OCI-LY1 (cell line): ENCODE measurements around the gene WIZ.

Experiments used
- H2AFZ ChIP-seq: fragments of 200-600 bp; sonication (generic), shearing (Covaris generic); 2 replicates; pipeline ENCODE4 v1.6.0; 2014; ENCODE audit warnings: antibody characterized with exemption, mild to moderate bottlenecking, low read length
- H3F3A ChIP-seq: fragments of 200-600 bp; sonication (generic), shearing (Covaris generic); 2 replicates; pipeline ENCODE4 v1.6.0; 2014; ENCODE audit warnings: mild to moderate bottlenecking, antibody characterized with exemption, low read length, moderate library complexity; ENCODE audit not compliant: insufficient read depth
- H3K27ac ChIP-seq: fragments of 200-600 bp; sonication (generic); 2 replicates; pipeline ENCODE4 v1.5.1; 2014; ENCODE audit warnings: low read length, mixed run types, mild to moderate bottlenecking, low read depth; ENCODE audit not compliant: poor library complexity, severe bottlenecking
- H3K27me3 ChIP-seq: fragments of 200-600 bp; sonication (generic); 2 replicates; pipeline ENCODE4 v1.6.0; 2014; ENCODE audit warnings: antibody characterized with exemption, mild to moderate bottlenecking, low read length, moderate library complexity; ENCODE audit not compliant: insufficient read depth
- H3K36me3 ChIP-seq: fragments of 200-600 bp; sonication (generic); 2 replicates; pipeline ENCODE4 v1.6.1; 2014; ENCODE audit warnings: mild to moderate bottlenecking, antibody characterized with exemption, low read length, moderate library complexity, mixed read lengths; ENCODE audit not compliant: insufficient read depth
- H3K4me1 ChIP-seq: fragments of 200-600 bp; sonication (generic); 2 replicates; pipeline ENCODE4 v1.5.1; 2014; ENCODE audit warnings: mild to moderate bottlenecking, low read length, moderate library complexity; ENCODE audit not compliant: insufficient read depth, severe bottlenecking
- H3K4me2 ChIP-seq: fragments of 200-600 bp; sonication (generic), shearing (Covaris generic); 2 replicates; pipeline ENCODE4 v1.6.1; 2014; ENCODE audit warnings: low read length
- H3K4me3 ChIP-seq: fragments of 200-600 bp; sonication (generic); 2 replicates; pipeline ENCODE4 v1.5.1; 2014; ENCODE audit warnings: low read length, low read depth, mild to moderate bottlenecking, mixed read lengths; ENCODE audit not compliant: poor library complexity, severe bottlenecking
- H3K79me2 ChIP-seq: fragments of 200-600 bp; shearing (Covaris generic); 2 replicates; pipeline ENCODE4 v1.6.1; 2016; ENCODE audit warnings: mixed run types, low read length, mixed read lengths; ENCODE audit not compliant: insufficient read depth
- H3K9ac ChIP-seq: fragments of 200-600 bp; sonication (generic), shearing (Covaris generic); 2 replicates; pipeline ENCODE4 v1.6.1; 2014; ENCODE audit warnings: mild to moderate bottlenecking, low read length, mixed read lengths
- H3K9me2 ChIP-seq: fragments of 200-600 bp; sonication (generic), shearing (Covaris generic); 2 replicates; pipeline ENCODE4 v1.6.1; 2014; ENCODE audit warnings: low read depth, mild to moderate bottlenecking, low read length, mixed read lengths
- H3K9me3 ChIP-seq: fragments of 200-600 bp; shearing (Covaris generic); 2 replicates; pipeline ENCODE4 v1.6.1; 2014; ENCODE audit warnings: low read length, mixed read lengths
- H4K20me1 ChIP-seq: fragments of 200-600 bp; sonication (generic), shearing (Covaris generic); 2 replicates; pipeline ENCODE4 v1.6.0; 2016; ENCODE audit warnings: mild to moderate bottlenecking, low read length; ENCODE audit not compliant: insufficient read depth
- EZH2 ChIP-seq: fragments of 200-600 bp; sonication (generic), shearing (Covaris generic); IDR thresholded peaks from 2 replicates; pipeline ENCODE4 v1.8.0; 2017; ENCODE audit warnings: borderline replicate concordance, mixed run types, mild to moderate bottlenecking, antibody characterized with exemption, low read length, moderate library complexity, mixed read lengths
- TF ChIP-seq, protein P1 (sequence below): fragments of 200-600 bp; sonication (generic), shearing (Covaris generic); IDR thresholded peaks from 2 replicates; pipeline ENCODE4 v1.5.1; 2017; ENCODE audit warnings: mild to moderate bottlenecking, antibody characterized with exemption, low read length, moderate library complexity, mixed read lengths

Gene WIZ

DNA sequence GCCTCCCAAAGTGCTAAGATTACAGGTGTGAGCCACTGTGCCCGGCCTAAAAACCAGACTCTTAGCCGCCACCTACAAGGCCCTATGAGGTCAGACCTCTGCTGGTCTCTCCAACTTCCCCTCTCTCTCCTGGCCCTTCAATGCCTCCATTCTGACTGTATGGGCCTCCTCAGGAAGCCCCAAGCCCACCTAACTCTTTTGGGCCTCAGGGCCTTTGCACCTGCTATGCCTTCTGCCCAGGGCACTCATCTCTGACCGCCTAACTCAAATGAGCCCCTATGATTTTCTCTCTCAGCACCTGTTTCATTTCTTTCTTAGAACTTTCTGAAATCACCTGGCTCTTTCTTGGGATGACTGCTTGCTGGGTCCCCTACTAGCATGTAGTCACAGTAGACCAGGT lies 6.4 kb downstream of the WIZ start:
- H3K9me2 ChIP-seq, result no peaks in the 10 kb centered on the region
- H2AFZ ChIP-seq, result no peak overlapping the region
- peaks cover 3% of the 10 kb centered on the region for H3K4me1 ChIP-seq
- H3K27ac ChIP-seq, result no peak overlapping the region
- peaks cover 3% of the 10 kb centered on the region; the same call in 1 of the 2 replicates for H3K27me3 ChIP-seq
- no peaks in the 10 kb centered on the region for H3K9me3 ChIP-seq
- H3K36me3 ChIP-seq, result no peaks in the 10 kb centered on the region
- no peaks in the 10 kb centered on the region for H3F3A ChIP-seq
- TF ChIP-seq, protein P1, sequence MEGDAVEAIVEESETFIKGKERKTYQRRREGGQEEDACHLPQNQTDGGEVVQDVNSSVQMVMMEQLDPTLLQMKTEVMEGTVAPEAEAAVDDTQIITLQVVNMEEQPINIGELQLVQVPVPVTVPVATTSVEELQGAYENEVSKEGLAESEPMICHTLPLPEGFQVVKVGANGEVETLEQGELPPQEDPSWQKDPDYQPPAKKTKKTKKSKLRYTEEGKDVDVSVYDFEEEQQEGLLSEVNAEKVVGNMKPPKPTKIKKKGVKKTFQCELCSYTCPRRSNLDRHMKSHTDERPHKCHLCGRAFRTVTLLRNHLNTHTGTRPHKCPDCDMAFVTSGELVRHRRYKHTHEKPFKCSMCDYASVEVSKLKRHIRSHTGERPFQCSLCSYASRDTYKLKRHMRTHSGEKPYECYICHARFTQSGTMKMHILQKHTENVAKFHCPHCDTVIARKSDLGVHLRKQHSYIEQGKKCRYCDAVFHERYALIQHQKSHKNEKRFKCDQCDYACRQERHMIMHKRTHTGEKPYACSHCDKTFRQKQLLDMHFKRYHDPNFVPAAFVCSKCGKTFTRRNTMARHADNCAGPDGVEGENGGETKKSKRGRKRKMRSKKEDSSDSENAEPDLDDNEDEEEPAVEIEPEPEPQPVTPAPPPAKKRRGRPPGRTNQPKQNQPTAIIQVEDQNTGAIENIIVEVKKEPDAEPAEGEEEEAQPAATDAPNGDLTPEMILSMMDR, result no peak
- TF ChIP-seq EZH2, result no peak
- no peaks in the 10 kb centered on the region for H4K20me1 ChIP-seq
- no peaks in the 10 kb centered on the region for H3K79me2 ChIP-seq
- no peak overlapping the region for H3K4me3 ChIP-seq
- no peak overlapping the region for H3K9ac ChIP-seq
- H3K4me2 ChIP-seq, result no peak overlapping the region

DNA sequence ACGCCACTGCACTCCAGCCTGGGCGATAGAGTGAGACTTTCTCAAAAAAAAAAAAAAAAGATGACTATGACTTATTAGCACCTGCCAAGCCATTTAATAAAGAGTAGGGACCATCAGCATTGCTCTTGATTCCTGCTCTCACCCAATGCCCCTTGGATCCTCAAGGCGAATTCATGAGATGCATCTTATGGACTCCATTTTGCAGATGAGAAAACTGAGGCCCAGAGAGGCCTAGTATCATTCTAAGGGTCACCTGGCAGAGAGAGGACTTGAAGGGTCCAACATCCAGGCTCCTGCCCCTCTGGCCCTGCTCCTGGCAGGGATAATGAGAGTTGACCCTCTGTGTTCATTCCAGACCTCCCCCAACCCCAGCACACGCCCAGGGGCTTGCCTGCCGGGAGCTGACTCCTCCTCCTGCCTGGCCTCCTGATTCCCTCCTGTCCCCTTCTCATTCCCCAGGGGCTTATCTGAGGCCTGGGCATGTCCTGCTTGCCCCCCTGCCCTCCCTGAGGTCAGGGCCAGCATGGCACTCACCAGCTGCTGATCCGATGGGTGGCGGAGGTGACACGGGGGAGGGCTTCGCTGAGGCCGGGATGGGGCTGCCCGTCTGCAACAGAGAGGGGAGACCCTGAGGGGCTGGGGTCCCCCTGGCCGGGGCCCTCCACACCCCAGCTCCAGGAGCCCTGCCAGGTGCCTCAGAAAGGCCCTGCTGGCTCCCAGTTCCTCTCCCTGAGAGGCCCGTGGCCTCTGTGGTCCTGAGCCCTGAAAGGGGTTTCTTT lies 7.4 kb downstream of the WIZ start:
- peaks cover 3% of the 10 kb centered on the region; the same call in 1 of the 2 replicates for H3K27me3 ChIP-seq
- H3K36me3 ChIP-seq, result no peaks in the 10 kb centered on the region
- no peak overlapping the region for H3K9ac ChIP-seq
- H3K27ac ChIP-seq, result no peak overlapping the region
- H3K79me2 ChIP-seq, result no peaks in the 10 kb centered on the region
- H3K4me3 ChIP-seq, result no peak overlapping the region
- H3F3A ChIP-seq, result no peaks in the 10 kb centered on the region
- no peak overlapping the region for H3K4me2 ChIP-seq
- no peaks in the 10 kb centered on the region for H3K9me2 ChIP-seq
- no peaks in the 10 kb centered on the region for H3K9me3 ChIP-seq
- no peaks in the 10 kb centered on the region for H3K4me1 ChIP-seq
- H2AFZ ChIP-seq, result no peak overlapping the region
- no peak for TF ChIP-seq EZH2
- TF ChIP-seq, protein P1, result no peak
- H4K20me1 ChIP-seq, result no peaks in the 10 kb centered on the region

DNA sequence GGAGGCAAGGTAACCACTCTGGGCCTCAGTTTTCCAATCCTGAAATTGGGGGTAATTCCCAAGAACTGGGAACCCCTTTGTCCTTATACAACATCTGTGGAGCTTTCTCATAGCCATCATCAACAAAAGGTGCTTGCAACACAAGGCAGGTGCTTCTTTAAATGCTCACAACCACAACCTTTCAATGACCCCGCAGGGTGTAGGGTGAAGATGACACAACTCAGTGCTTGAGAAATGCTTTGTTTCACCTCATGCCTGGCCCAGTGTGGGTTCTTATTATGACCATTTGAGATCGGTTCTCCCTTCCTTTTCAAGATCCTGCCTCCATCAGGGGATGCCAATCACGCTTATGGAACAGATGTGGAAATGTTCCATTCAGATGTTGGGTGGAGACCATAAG lies 8.4 kb downstream of the WIZ start:
- H3F3A ChIP-seq, result no peaks in the 10 kb centered on the region
- H3K27ac ChIP-seq, result no peak overlapping the region
- no peaks in the 10 kb centered on the region for H3K4me1 ChIP-seq
- H3K4me3 ChIP-seq, result no peak overlapping the region
- H3K4me2 ChIP-seq, result no peak overlapping the region
- H3K9me2 ChIP-seq, result no peaks in the 10 kb centered on the region
- H3K79me2 ChIP-seq, result no peaks in the 10 kb centered on the region
- no peaks in the 10 kb centered on the region for H4K20me1 ChIP-seq
- no peaks in the 10 kb centered on the region for H3K36me3 ChIP-seq
- no peaks in the 10 kb centered on the region for H3K9me3 ChIP-seq
- TF ChIP-seq EZH2, result no peak
- TF ChIP-seq, protein P1, result no peak
- H2AFZ ChIP-seq, result no peak overlapping the region
- no peak overlapping the region for H3K9ac ChIP-seq
- H3K27me3 ChIP-seq, result peaks cover 3% of the 10 kb centered on the region; the same call in 1 of the 2 replicates
